Measurements from ENCODE around the gene NGFR.

GRCh38 chr17:49452201-49452600 is 42.9 kb upstream of the NGFR start:
- TF ChIP-seq EZH2 (IDR thresholded peaks at IDR 0.05; ENCODE audit: borderline replicate concordance, insufficient read depth, low read depth, low read length, poor library complexity, severe bottlenecking) (no peak), CTCF (IDR thresholded peaks at IDR 0.05) (no peak)
